Duodenal mucosa (tissue), 2 donors: ENCODE measurements around the gene PTPRN2.

Source experiments
- H3K27ac ChIP-seq: one replicate; pipeline ENCODE4 v1.7.0; 2013; ENCODE audit warnings: low read depth, low read length
- H3K27me3 ChIP-seq, 2 donors: one replicate each; pipeline ENCODE4 v1.7.0; 2013; ENCODE audit warnings: low read length in 2 of 2, control low read depth in 1 of 2; ENCODE audit not compliant: insufficient read depth in 2 of 2, control insufficient read depth in 1 of 2
- H3K36me3 ChIP-seq, 2 donors: one replicate each; pipeline ENCODE4 v1.7.0; 2013; ENCODE audit warnings: low read length in 2 of 2, control low read depth in 1 of 2; ENCODE audit not compliant: insufficient read depth in 2 of 2, control insufficient read depth in 1 of 2
- H3K4me1 ChIP-seq, 2 donors: one replicate each; pipeline ENCODE4 v1.7.0; 2013; ENCODE audit warnings: low read length in 2 of 2, control low read depth in 1 of 2; ENCODE audit not compliant: insufficient read depth in 2 of 2, control insufficient read depth in 1 of 2
- H3K4me3 ChIP-seq, 2 donors: one replicate each; pipeline ENCODE4 v1.7.0; 2013; ENCODE audit warnings: low read length in 2 of 2, low read depth in 1 of 2
- H3K9ac ChIP-seq, 2 donors: one replicate each; pipeline ENCODE4 v1.7.0; 2013; ENCODE audit warnings: low read length in 2 of 2, low read depth in 1 of 2
- H3K9me3 ChIP-seq, 2 donors: one replicate each; pipeline ENCODE4 v1.7.0; 2013; ENCODE audit warnings: low read length in 2 of 2, control low read depth in 1 of 2; ENCODE audit not compliant: control insufficient read depth in 1 of 2

PTPRN2 gene

GRCh38 chr7:158033196-158033595, 554.4 kb downstream of the PTPRN2 start:
- Histone ChIP-seq H3K27ac (no peak overlapping the region), H3K4me3 (no peak overlapping the region), H3K4me1 (no peaks in the 10 kb centered on the region), H3K9ac (no peak overlapping the region), H3K27me3 (no peaks in the 10 kb centered on the region), H3K9me3 (peaks cover 0 to 3% of the 10 kb centered on the region in 2 donors), H3K36me3 (no peaks in the 10 kb centered on the region)

- Histone ChIP-seq H3K4me3 (no peak overlapping the region), H3K9me3 (peaks cover 0 to 3% of the 10 kb centered on the region in 2 donors), H3K27me3 (no peaks in the 10 kb centered on the region), H3K9ac (no peak overlapping the region), H3K36me3 (no peaks in the 10 kb centered on the region), H3K27ac (no peak overlapping the region), H3K4me1 (no peaks in the 10 kb centered on the region)
Observed at GRCh38 chr7:158032561-158033115, 555.0 kb downstream of the PTPRN2 start.

GRCh38 chr7:158031867-158032308, 555.7 kb downstream of the PTPRN2 start:
- Histone ChIP-seq H3K27ac (no peak overlapping the region), H3K4me1 (no peaks in the 10 kb centered on the region), H3K9me3 (peaks cover 0 to 3% of the 10 kb centered on the region in 2 donors), H3K4me3 (no peak overlapping the region), H3K27me3 (no peaks in the 10 kb centered on the region), H3K36me3 (no peaks in the 10 kb centered on the region), H3K9ac (no peak overlapping the region)

GRCh38 chr7:158030566-158030965, 557.1 kb downstream of the PTPRN2 start:
- Histone ChIP-seq H3K9ac (no peak overlapping the region), H3K27me3 (no peaks in the 10 kb centered on the region), H3K27ac (no peak overlapping the region), H3K4me1 (no peaks in the 10 kb centered on the region), H3K4me3 (no peak overlapping the region), H3K36me3 (no peaks in the 10 kb centered on the region), H3K9me3 (peaks cover 0 to 3% of the 10 kb centered on the region in 2 donors)

- H3K9ac ChIP-seq: no peak overlapping the region
- H3K27me3 ChIP-seq: no peaks in the 10 kb centered on the region
- peaks cover 0 to 3% of the 10 kb centered on the region in 2 donors for H3K9me3 ChIP-seq
- H3K27ac ChIP-seq: no peak overlapping the region
- H3K36me3 ChIP-seq: no peaks in the 10 kb centered on the region
- no peaks in the 10 kb centered on the region for H3K4me1 ChIP-seq
- no peak overlapping the region for H3K4me3 ChIP-seq
Observed at GRCh38 chr7:158030071-158030470, 557.6 kb downstream of the PTPRN2 start.

GRCh38 chr7:158029509-158029908, 558.1 kb downstream of the PTPRN2 start:
- Histone ChIP-seq H3K9ac (no peak overlapping the region), H3K9me3 (peaks cover 0 to 3% of the 10 kb centered on the region in 2 donors), H3K36me3 (no peaks in the 10 kb centered on the region), H3K4me1 (no peaks in the 10 kb centered on the region), H3K27me3 (no peaks in the 10 kb centered on the region), H3K27ac (no peak overlapping the region), H3K4me3 (no peak overlapping the region)

- no peak overlapping the region for H3K4me3 ChIP-seq
- no peak overlapping the region for H3K9ac ChIP-seq
- no peak overlapping the region for H3K27ac ChIP-seq
- no peaks in the 10 kb centered on the region for H3K36me3 ChIP-seq
- no peaks in the 10 kb centered on the region for H3K27me3 ChIP-seq
- H3K4me1 ChIP-seq: no peaks in the 10 kb centered on the region
- peaks cover 0 to 3% of the 10 kb centered on the region in 2 donors for H3K9me3 ChIP-seq
Observed at GRCh38 chr7:158028971-158029370, 558.7 kb downstream of the PTPRN2 start.

- peaks cover 0 to 3% of the 10 kb centered on the region in 2 donors for H3K9me3 ChIP-seq
- no peaks in the 10 kb centered on the region for H3K36me3 ChIP-seq
- H3K9ac ChIP-seq: no peak overlapping the region
- no peak overlapping the region for H3K27ac ChIP-seq
- no peaks in the 10 kb centered on the region for H3K27me3 ChIP-seq
- H3K4me3 ChIP-seq: no peak overlapping the region
- H3K4me1 ChIP-seq: no peaks in the 10 kb centered on the region
Observed at GRCh38 chr7:158028290-158028941, 559.2 kb downstream of the PTPRN2 start.

GRCh38 chr7:158027646-158028045, 560.0 kb downstream of the PTPRN2 start:
- no peaks in the 10 kb centered on the region for H3K27me3 ChIP-seq
- H3K4me1 ChIP-seq: no peaks in the 10 kb centered on the region
- no peak overlapping the region for H3K27ac ChIP-seq
- no peaks in the 10 kb centered on the region for H3K36me3 ChIP-seq
- H3K9ac ChIP-seq: no peak overlapping the region
- no peak overlapping the region for H3K4me3 ChIP-seq
- no peaks in the 10 kb centered on the region for H3K9me3 ChIP-seq

GRCh38 chr7:158026636-158027265, 560.9 kb downstream of the PTPRN2 start:
- Histone ChIP-seq H3K9ac (no peak overlapping the region), H3K27me3 (no peaks in the 10 kb centered on the region), H3K27ac (no peak overlapping the region), H3K4me3 (no peak overlapping the region), H3K36me3 (no peaks in the 10 kb centered on the region), H3K4me1 (no peaks in the 10 kb centered on the region), H3K9me3 (no peaks in the 10 kb centered on the region)
